Naive thymus-derived CD4-positive, alpha-beta T cell (primary cell): Measurements from ENCODE around the gene MCUB. TPM values are rescaled to one million over a fixed set of nuclear protein-coding genes. Genes with fewer than 3 reads are reported as not detected.
"Not testable (repeated sequence)": the region's sequence is repeated elsewhere in the genome, so short reads cannot be mapped to it uniquely, and the experiment has no call there.

Source experiments
- ATAC-seq: fragments of 150-1000 bp; cut with Tn5 transposase; 2 replicates; pipeline ENCODE4 v1.10.0; 2021; ENCODE audit warnings: mild to moderate bottlenecking, moderate library complexity
- CTCF ChIA-PET: fragments of 350-600 bp; sonication (Branson Sonifier 250); formaldehyde crosslinking; loops from one replicate; lab custom pipeline; 2021; ENCODE audit warnings: antibody characterized with exemption; lab: Charles Lee
- POLR2A ChIA-PET: fragments of 350-600 bp; sonication (Branson Sonifier 250); formaldehyde crosslinking; loops from one replicate; lab custom pipeline; 2021; ENCODE audit warnings: antibody characterized with exemption, inconsistent platforms; lab: Charles Lee
- DNase-seq, 9 donors: peaks; one replicate each; pipeline versions ENCODE4 v3.0.0 to v3.0.0-alpha.2; 2020 to 2022; ENCODE audit warnings: mixed read lengths in 1 of 9
- H3K27ac ChIP-seq: one replicate; pipeline ENCODE4 v1.7.0; 2013; ENCODE audit warnings: mild to moderate bottlenecking, low read depth, low read length, moderate library complexity
- H3K27me3 ChIP-seq, 2 donors: one replicate each; pipeline ENCODE4 v1.7.0; 2013; ENCODE audit warnings: low read length in 2 of 2, mild to moderate bottlenecking in 2 of 2, moderate library complexity in 2 of 2; ENCODE audit not compliant: control insufficient read depth in 2 of 2, insufficient read depth in 2 of 2
- H3K36me3 ChIP-seq, 3 experiments: 1 replicate in 2 of 3; 2 replicates in 1 of 3; pipeline ENCODE4 v1.7.0; 2013; ENCODE audit warnings: low read length in 3 of 3, mild to moderate bottlenecking in 3 of 3, moderate library complexity in 1 of 3; ENCODE audit not compliant: insufficient read depth in 3 of 3, control insufficient read depth in 2 of 3
- H3K4me1 ChIP-seq, 2 donors: one replicate each; pipeline ENCODE4 v1.7.0; 2013; ENCODE audit warnings: low read length in 2 of 2, mild to moderate bottlenecking in 2 of 2, moderate library complexity in 1 of 2; ENCODE audit not compliant: control insufficient read depth in 2 of 2, insufficient read depth in 2 of 2
- H3K4me3 ChIP-seq: 2 replicates; pipeline ENCODE4 v1.7.0; 2013; ENCODE audit warnings: mild to moderate bottlenecking, low read length
- H3K9me3 ChIP-seq, 3 experiments: 1 replicate in 2 of 3; 2 replicates in 1 of 3; pipeline ENCODE4 v1.7.0; 2013; ENCODE audit warnings: low read length in 3 of 3; ENCODE audit not compliant: control insufficient read depth in 2 of 3
- H3K27ac Mint-ChIP-seq, 9 donors: one replicate each; pipeline ENCODE4 v1.8.0; 2020 to 2022; ENCODE audit warnings: mixed read lengths in 9 of 9, mild to moderate bottlenecking in 8 of 9, moderate library complexity in 5 of 9, inconsistent platforms in 2 of 9
- H3K27me3 Mint-ChIP-seq, 5 donors: one replicate each; pipeline ENCODE4 v1.8.0; 2021 to 2022; ENCODE audit warnings: mixed read lengths in 5 of 5, mild to moderate bottlenecking in 1 of 5
- H3K36me3 Mint-ChIP-seq, 5 donors: one replicate each; pipeline ENCODE4 v1.8.0; 2020 to 2022; ENCODE audit warnings: mixed read lengths in 5 of 5, mild to moderate bottlenecking in 3 of 5, inconsistent platforms in 1 of 5
- H3K4me1 Mint-ChIP-seq, 7 donors: one replicate each; pipeline ENCODE4 v1.8.0; 2020 to 2022; ENCODE audit warnings: mixed read lengths in 7 of 7, mild to moderate bottlenecking in 3 of 7, inconsistent platforms in 1 of 7
- H3K4me3 Mint-ChIP-seq, 10 donors: one replicate each; pipeline ENCODE4 v1.8.0; 2020 to 2022; ENCODE audit warnings: mild to moderate bottlenecking in 10 of 10, mixed read lengths in 10 of 10, moderate library complexity in 6 of 10, inconsistent platforms in 2 of 10
- H3K9me3 Mint-ChIP-seq, 11 donors: one replicate each; pipeline ENCODE4 v1.8.0; 2020 to 2022; ENCODE audit warnings: mixed read lengths in 11 of 11, mild to moderate bottlenecking in 4 of 11, inconsistent platforms in 1 of 11, moderate library complexity in 1 of 11
- intact Hi-C, 2 donors: fragments of 100-400 bp; cut with micrococcal nuclease; formaldehyde crosslinking; loops; one replicate each; pipeline ENCODE4 v1.15.1; 2023
- polyA plus RNA-seq, 2 donors: library from polyadenylated mRNA; unstranded; fragments of 300-500 nt; fragmentation: Illumina TruSeq; gene quantifications; one replicate each; pipeline ENCODE4 v1.2.3, GENCODE V29; 2021
- total RNA-seq, 6 experiments: library from RNA in 5 of 6; stranded (reverse) in 5 of 6; gene quantifications; 1 replicate in 5 of 6; 2 replicates in 1 of 6; pipeline ENCODE4 v1.2.3 and lab custom pipeline; 2021 to 2026

The MCUB gene
- total and polyA plus RNA-seq, 7 experiments from 2014 or later, result 83.4 to 207 (median 164) TPM

GRCh38 chr4:109596420-109597085 lies 36.5 kb downstream of the MCUB start:
- DNase-seq, H3K4me3 ChIP-seq, ATAC-seq, H3K27ac ChIP-seq, H3K27me3 ChIP-seq, H3K27me3 Mint-ChIP-seq, intact Hi-C loops, H3K9me3 ChIP-seq, CTCF ChIA-PET, H3K4me3 Mint-ChIP-seq, POLR2A ChIA-PET, H3K36me3 ChIP-seq: not testable (repeated sequence)
- peaks cover 14 to 69% (median 54%) of the 10 kb centered on the region in 7 donors for H3K4me1 Mint-ChIP-seq
- peaks cover 3 to 16% of the 10 kb centered on the region in 2 donors for H3K4me1 ChIP-seq
- peaks cover 0 to 23% (median 3%) of the 10 kb centered on the region in 11 donors for H3K9me3 Mint-ChIP-seq
- H3K27ac Mint-ChIP-seq, result peak overlapping the region in 1 of 9 donors; percentile 65
- peaks cover 0 to 30% (median 27%) of the 10 kb centered on the region in 5 donors for H3K36me3 Mint-ChIP-seq

DNA sequence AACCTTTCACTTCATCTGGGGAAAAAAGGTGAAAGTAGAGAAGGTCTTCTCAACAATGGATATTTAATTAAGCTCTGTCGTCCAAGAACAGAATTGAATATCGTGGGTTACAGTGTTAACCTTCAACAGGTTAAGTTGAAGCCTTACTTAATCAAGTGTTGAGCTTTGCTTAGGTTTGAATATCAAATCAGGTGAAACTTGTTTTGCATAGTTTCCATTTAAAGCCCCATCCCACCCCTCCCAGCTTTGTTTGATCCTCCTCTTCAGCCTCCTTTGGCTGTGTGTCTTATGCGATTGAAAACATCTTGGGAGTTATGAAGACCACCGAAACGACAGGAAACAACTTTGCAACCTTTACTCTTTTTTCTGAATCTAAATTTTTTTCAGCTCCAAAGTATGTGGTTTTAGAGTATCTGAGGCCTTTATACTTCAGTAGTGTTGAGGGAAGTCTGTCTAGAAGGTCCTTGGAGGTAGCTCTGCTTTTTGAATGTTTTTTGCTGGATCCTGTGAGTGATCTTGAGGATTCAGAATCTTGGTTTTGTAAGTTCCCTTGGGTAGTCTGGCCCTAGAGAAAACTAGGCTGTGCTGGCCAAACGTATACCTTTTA lies 39.1 kb downstream of the MCUB start:
- peak; percentile 45 for ATAC-seq
- Mint-ChIP-seq H3K36me3 (peaks cover 0 to 48% (median 46%) of the 10 kb centered on the region in 5 donors), H3K4me1 (peaks cover 17 to 61% (median 53%) of the 10 kb centered on the region in 7 donors), H3K4me3 (peak overlapping the region in 7 of 10 donors; percentile 47 to 70 (median 60)), H3K9me3 (peaks cover 0 to 43% (median 9%) of the 10 kb centered on the region in 11 donors), H3K27me3 (no peaks in the 10 kb centered on the region), H3K27ac (peak overlapping the region in 8 of 9 donors; percentile 18 to 92 (median 77))
- intact Hi-C loops, result no loop called here
- Histone ChIP-seq H3K27me3 (no peaks in the 10 kb centered on the region), H3K36me3 (peaks cover 0 to 11% (median 0%) of the 10 kb centered on the region in 3 experiments), H3K4me3 (no peak overlapping the region), H3K9me3 (no peaks in the 10 kb centered on the region), H3K4me1 (peaks cover 0 to 10% of the 10 kb centered on the region in 2 donors), H3K27ac (peak overlapping the region; percentile 60)
- CTCF ChIA-PET, result interaction anchor here (1.0 kb wide), 1 partner anchor 102 kb away, joined by 4 read pairs; no protein-coding TSS in a partner anchor
- POLR2A ChIA-PET, result interaction anchor here (0.8 to 1.7 kb wide), 7 partner anchors 9 to 39 kb away, joined by 3 to 6 read pairs (median 3); partner anchors contain the start of gene MCUB
- DNase-seq, result peak in 3 of 9 donors; percentile 13 to 19 (median 17)

DNA sequence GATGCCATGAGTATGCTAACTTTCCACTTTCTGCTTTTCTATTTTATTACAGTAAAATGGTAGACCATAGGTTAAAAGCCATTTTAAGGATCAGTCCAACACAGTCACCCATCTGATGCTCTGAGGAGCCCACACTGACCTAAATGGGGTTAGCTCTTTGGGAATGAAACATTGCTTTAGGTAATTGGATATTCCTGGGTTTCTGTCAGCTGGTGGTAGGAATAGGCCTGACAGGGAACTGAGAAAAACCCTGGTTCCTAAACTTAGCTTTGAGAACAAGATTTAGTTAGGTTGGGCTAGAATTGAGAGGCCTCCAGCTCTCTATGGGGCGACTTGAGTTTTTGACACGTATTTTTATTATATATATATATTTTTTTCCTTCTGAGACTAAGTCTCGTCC lies 40.4 kb downstream of the MCUB start:
- Histone ChIP-seq H3K9me3 (no peaks in the 10 kb centered on the region), H3K36me3 (peaks cover 0 to 11% (median 0%) of the 10 kb centered on the region in 3 experiments), H3K4me3 (no peak overlapping the region), H3K27ac (no peak overlapping the region), H3K4me1 (peaks cover 0 to 13% of the 10 kb centered on the region in 2 donors), H3K27me3 (no peaks in the 10 kb centered on the region)
- Mint-ChIP-seq H3K4me1 (peaks cover 17 to 65% (median 58%) of the 10 kb centered on the region in 7 donors), H3K4me3 (peak overlapping the region in 5 of 10 donors; percentile 22 to 60 (median 36)), H3K36me3 (peaks cover 0 to 56% (median 55%) of the 10 kb centered on the region in 5 donors), H3K9me3 (peaks cover 2 to 55% (median 12%) of the 10 kb centered on the region in 11 donors), H3K27me3 (no peaks in the 10 kb centered on the region), H3K27ac (peak overlapping the region in 7 of 9 donors; percentile 12 to 87 (median 73))
- DNase-seq, result no peak
- intact Hi-C loops, result no loop called here
- ATAC-seq, result no peak
- CTCF ChIA-PET, result interaction anchor here (0.6 kb wide), 1 partner anchor 40 kb away, joined by 5 read pairs; the partner anchor contains the start of gene MCUB
- POLR2A ChIA-PET, result interaction anchor here (0.5 to 0.9 kb wide), 2 partner anchors 38 to 50 kb away, joined by 3 read pairs; no protein-coding TSS in a partner anchor

GRCh38 chr4:109601336-109601735 lies 41.3 kb downstream of the MCUB start:
- Histone ChIP-seq H3K27ac (no peak overlapping the region), H3K4me3 (no peak overlapping the region), H3K4me1 (peaks cover 0 to 13% of the 10 kb centered on the region in 2 donors), H3K27me3 (no peaks in the 10 kb centered on the region), H3K36me3 (peaks cover 0 to 11% (median 0%) of the 10 kb centered on the region in 3 experiments), H3K9me3 (no peaks in the 10 kb centered on the region)
- H3K27me3 Mint-ChIP-seq, result no peaks in the 10 kb centered on the region
- DNase-seq (no peak), ATAC-seq (no peak)
- H3K36me3 Mint-ChIP-seq, result peaks cover 2 to 63% (median 60%) of the 10 kb centered on the region in 5 donors
- ChIA-PET CTCF (no interaction called here), POLR2A (interaction anchor here (0.9 kb wide), 1 partner anchor 37 kb away, joined by 3 read pairs; no protein-coding TSS in a partner anchor)
- H3K4me1 Mint-ChIP-seq, result peaks cover 22 to 71% (median 64%) of the 10 kb centered on the region in 7 donors
- H3K4me3 Mint-ChIP-seq, result peak overlapping the region in 8 of 10 donors; percentile 2 to 52 (median 34)
- intact Hi-C loops, result no loop called here
- peak overlapping the region in 7 of 9 donors; percentile 12 to 89 (median 58) for H3K27ac Mint-ChIP-seq
- H3K9me3 Mint-ChIP-seq, result peaks cover 2 to 59% (median 19%) of the 10 kb centered on the region in 11 donors

GRCh38 chr4:109607976-109608375 lies 47.9 kb downstream of the MCUB start:
- Mint-ChIP-seq H3K4me3 (peak overlapping the region in 7 of 10 donors; percentile 26 to 66 (median 40)), H3K27ac (peak overlapping the region in 4 of 9 donors; percentile 39 to 67 (median 54)), H3K9me3 (peaks cover 11 to 79% (median 26%) of the 10 kb centered on the region in 11 donors), H3K4me1 (peaks cover 33 to 91% (median 76%) of the 10 kb centered on the region in 7 donors), H3K27me3 (no peaks in the 10 kb centered on the region), H3K36me3 (peaks cover 16 to 83% (median 78%) of the 10 kb centered on the region in 5 donors)
- DNase-seq, result no peak
- Histone ChIP-seq H3K27ac (no peak overlapping the region), H3K27me3 (no peaks in the 10 kb centered on the region), H3K4me3 (no peak overlapping the region), H3K36me3 (peaks cover 0 to 19% (median 0%) of the 10 kb centered on the region in 3 experiments), H3K4me1 (peaks cover 0 to 15% of the 10 kb centered on the region in 2 donors), H3K9me3 (peaks cover 0 to 7% (median 5%) of the 10 kb centered on the region in 3 experiments)
- ATAC-seq, result no peak
- intact Hi-C loops, result loop anchor here in 1 of 2 donors (2.0 kb wide), 1 partner anchor 15 kb away; no protein-coding TSS in a partner anchor
- CTCF ChIA-PET, result interaction anchor here (0.7 kb wide), 1 partner anchor 51 kb away, joined by 3 read pairs; no protein-coding TSS in a partner anchor
- POLR2A ChIA-PET, result interaction anchor here (1.2 kb wide), 1 partner anchor 10 kb away, joined by 3 read pairs; no protein-coding TSS in a partner anchor

GRCh38 chr4:109608879-109609278 lies 48.8 kb downstream of the MCUB start:
- Histone ChIP-seq H3K4me3 (no peak overlapping the region), H3K9me3 (peaks cover 0 to 7% (median 5%) of the 10 kb centered on the region in 3 experiments), H3K27ac (no peak overlapping the region), H3K27me3 (no peaks in the 10 kb centered on the region), H3K36me3 (peaks cover 0 to 13% (median 0%) of the 10 kb centered on the region in 3 experiments), H3K4me1 (peaks cover 0 to 15% of the 10 kb centered on the region in 2 donors)
- H3K36me3 Mint-ChIP-seq, result peaks cover 21 to 88% (median 78%) of the 10 kb centered on the region in 5 donors
- no peaks in the 10 kb centered on the region for H3K27me3 Mint-ChIP-seq
- peak overlapping the region in 3 of 9 donors; percentile 6 to 62 (median 42) for H3K27ac Mint-ChIP-seq
- H3K9me3 Mint-ChIP-seq, result peaks cover 11 to 75% (median 25%) of the 10 kb centered on the region in 11 donors
- ATAC-seq (no peak), DNase-seq (no peak)
- peak overlapping the region in 8 of 10 donors; percentile 45 to 78 (median 64) for H3K4me3 Mint-ChIP-seq
- H3K4me1 Mint-ChIP-seq, result peaks cover 38 to 97% (median 85%) of the 10 kb centered on the region in 7 donors
- ChIA-PET POLR2A (interaction anchor here (1.2 kb wide), 1 partner anchor 9 kb away, joined by 3 read pairs; no protein-coding TSS in a partner anchor), CTCF (no interaction called here)
- intact Hi-C loops, result no loop called here
